H1 (cell line): Measurements from ENCODE around the gene NKAIN4. TPM values are rescaled to one million over a fixed set of nuclear protein-coding genes. Genes with fewer than 3 reads are reported as not detected.
A peak's percentile ranks its signal among the peaks of the same experiment; 100 is the strongest.

Experiments
- CTCF ChIA-PET: fragments of 300-600 bp; sonication (Branson Sonifier 250); formaldehyde crosslinking; loops from one replicate; lab custom pipeline; 2021; ENCODE audit not compliant: partially characterized antibody; lab: Charles Lee
- POLR2A ChIA-PET: fragments of 300-600 bp; sonication (Branson Sonifier 250); formaldehyde crosslinking; loops from one replicate; lab custom pipeline; 2021; ENCODE audit warnings: inconsistent platforms; ENCODE audit not compliant: partially characterized antibody; lab: Charles Lee
- DNase-seq, 2 experiments: peaks; one replicate each; pipeline versions ENCODE4 v3.0.0 to v3.0.0-alpha.2; 2010 to 2022; ENCODE audit warnings: low spot score in 2 of 2, low read depth in 1 of 2, mixed read lengths in 1 of 2
- FAIRE-seq: peaks from 2 replicates; lab custom pipeline; 2011; peaks lifted over from hg19 to GRCh38; lab: Jason Lieb, UNC
- H2AFZ ChIP-seq: 2 replicates; pipeline ENCODE4 v1.8.1; 2012; ENCODE audit warnings: low read length, inconsistent platforms
- H2AK5ac ChIP-seq: 2 replicates; pipeline ENCODE4 v1.6.1; 2013; ENCODE audit warnings: low read depth, low read length
- H2BK120ac ChIP-seq: replicated peaks from 2 replicates; pipeline ENCODE3; 2013; ENCODE audit warnings: low read depth, low read length, inconsistent platforms
- H2BK12ac ChIP-seq: 2 replicates; pipeline ENCODE4 v1.6.1; 2013; ENCODE audit warnings: low read depth, low read length
- H2BK15ac ChIP-seq: 2 replicates; pipeline ENCODE4 v1.6.1; 2013; ENCODE audit warnings: low read length
- H2BK20ac ChIP-seq: 2 replicates; pipeline ENCODE4 v1.6.1; 2013; ENCODE audit warnings: low read length
- H2BK5ac ChIP-seq: 2 replicates; pipeline ENCODE4 v1.6.1; 2013; ENCODE audit warnings: low read depth, low read length
- H3K14ac ChIP-seq: 2 replicates; pipeline ENCODE4 v1.6.1; 2013; ENCODE audit warnings: inconsistent platforms; ENCODE audit not compliant: insufficient read length
- H3K18ac ChIP-seq: 2 replicates; pipeline ENCODE4 v1.6.1; 2013; ENCODE audit warnings: low read length; ENCODE audit errors: extremely low read depth
- H3K23ac ChIP-seq: 2 replicates; pipeline ENCODE4 v1.6.1; 2013; ENCODE audit warnings: inconsistent platforms; ENCODE audit not compliant: insufficient read length
- H3K23me2 ChIP-seq: 2 replicates; pipeline ENCODE4 v1.6.1; 2013; ENCODE audit warnings: low read depth, low read length
- H3K27ac ChIP-seq: 2 replicates; pipeline ENCODE4 v1.6.1; 2011; ENCODE audit warnings: low read depth, low read length, inconsistent platforms
- H3K27me3 ChIP-seq, 4 experiments: replicated peaks in 1 of 4; 1 replicate in 1 of 4; 2 replicates in 3 of 4; pipeline versions ENCODE4 v1.6.1 to v1.8.1; 2011 to 2013; ENCODE audit warnings: low read length in 3 of 4, mild to moderate bottlenecking in 3 of 4, inconsistent platforms in 2 of 4, mixed read lengths in 2 of 4, moderate library complexity in 1 of 4; ENCODE audit not compliant: control insufficient read depth in 3 of 4, insufficient read depth in 3 of 4; ENCODE audit errors: extremely low read depth in 1 of 4
- H3K36me3 ChIP-seq, 4 experiments: 2 replicates each; pipeline versions ENCODE4 v1.6.1 to v1.8.1; 2011 to 2013; ENCODE audit warnings: mild to moderate bottlenecking in 4 of 4, low read length in 3 of 4, moderate library complexity in 2 of 4, control low read depth in 1 of 4, inconsistent platforms in 1 of 4; ENCODE audit not compliant: insufficient read depth in 4 of 4, control insufficient read depth in 2 of 4
- H3K4ac ChIP-seq: replicated peaks from 2 replicates; pipeline ENCODE3; 2013; ENCODE audit warnings: low read length, low read depth, mixed read lengths, inconsistent platforms; ENCODE audit not compliant: insufficient read length
- H3K4me1 ChIP-seq, 4 experiments: replicated peaks in 1 of 4; 1 replicate in 1 of 4; 2 replicates in 3 of 4; pipeline versions ENCODE4 v1.6.1 to v1.8.1; 2011 to 2013; ENCODE audit warnings: low read length in 3 of 4, inconsistent platforms in 2 of 4, mixed read lengths in 1 of 4; ENCODE audit not compliant: insufficient read depth in 4 of 4, control insufficient read depth in 3 of 4
- H3K4me2 ChIP-seq, 2 experiments: 2 replicates each; pipeline versions ENCODE4 v1.6.1 to v1.8.1; 2011 to 2013; ENCODE audit warnings: low read depth in 2 of 2, low read length in 2 of 2, control low read depth in 1 of 2, inconsistent platforms in 1 of 2, mild to moderate bottlenecking in 1 of 2; ENCODE audit not compliant: insufficient read depth in 1 of 2
- H3K4me3 ChIP-seq, 4 experiments: fragments of 200-600, 300-600 bp in 1 of 4; sonication (generic), shearing (Covaris generic), sonication (Bioruptor Twin) in 1 of 4; 2 replicates each; pipeline versions ENCODE4 v1.5.1 to v1.8.1; 2011 to 2016; ENCODE audit warnings: low read length in 4 of 4, low read depth in 3 of 4, control low read depth in 2 of 4, inconsistent platforms in 2 of 4, mild to moderate bottlenecking in 2 of 4, mixed read lengths in 1 of 4, moderate library complexity in 1 of 4; ENCODE audit not compliant: insufficient read depth in 2 of 4; ENCODE audit errors: extremely low read depth in 1 of 4
- H3K56ac ChIP-seq: replicated peaks from 2 replicates; pipeline ENCODE3; 2013; ENCODE audit warnings: low read depth, mild to moderate bottlenecking, mixed read lengths, low read length, inconsistent platforms; ENCODE audit not compliant: insufficient read length
- H3K79me1 ChIP-seq: 2 replicates; pipeline ENCODE4 v1.6.1; 2013; ENCODE audit warnings: low read depth, low read length, control low read depth
- H3K79me2 ChIP-seq, 2 experiments: 2 replicates each; pipeline versions ENCODE4 v1.6.1 to v1.8.1; 2012 to 2013; ENCODE audit warnings: low read length in 2 of 2, mild to moderate bottlenecking in 2 of 2, inconsistent platforms in 1 of 2; ENCODE audit not compliant: insufficient read depth in 2 of 2, control insufficient read depth in 1 of 2
- H3K9ac ChIP-seq, 4 experiments: replicated peaks in 1 of 4; 1 replicate in 1 of 4; 2 replicates in 3 of 4; pipeline versions ENCODE4 v1.6.1 to v1.8.1; 2011 to 2013; ENCODE audit warnings: low read depth in 3 of 4, low read length in 3 of 4, control low read depth in 2 of 4, mild to moderate bottlenecking in 2 of 4, moderate library complexity in 2 of 4, inconsistent platforms in 1 of 4; ENCODE audit errors: extremely low read depth in 1 of 4
- H3K9me3 ChIP-seq, 2 experiments: 2 replicates each; pipeline versions ENCODE4 v1.6.1 to v1.8.1; 2012 to 2013; ENCODE audit warnings: mild to moderate bottlenecking in 2 of 2, moderate library complexity in 2 of 2, control low read depth in 1 of 2, inconsistent platforms in 1 of 2, low read depth in 1 of 2, low read length in 1 of 2, mixed read lengths in 1 of 2; ENCODE audit not compliant: insufficient read depth in 2 of 2
- H4K20me1 ChIP-seq, 2 experiments: replicated peaks in 1 of 2; 2 replicates each; pipeline versions ENCODE3 to v1.8.1; 2011 to 2013; ENCODE audit warnings: inconsistent platforms in 2 of 2, low read length in 2 of 2, mild to moderate bottlenecking in 1 of 2; ENCODE audit not compliant: insufficient read depth in 2 of 2, control insufficient read depth in 1 of 2
- H4K5ac ChIP-seq: 2 replicates; pipeline ENCODE4 v1.6.1; 2013; ENCODE audit warnings: low read length, low read depth, mixed read lengths, inconsistent platforms; ENCODE audit not compliant: insufficient read length
- H4K8ac ChIP-seq: 2 replicates; pipeline ENCODE4 v1.8.0; 2013; ENCODE audit warnings: mild to moderate bottlenecking, moderate library complexity, low read length, inconsistent platforms; ENCODE audit not compliant: insufficient read depth; ENCODE audit errors: extremely low read depth
- H4K91ac ChIP-seq: replicated peaks from 2 replicates; pipeline ENCODE3; 2013; ENCODE audit warnings: low read length, mixed read lengths, inconsistent platforms; ENCODE audit not compliant: insufficient read length
- MAFK ChIP-seq: IDR thresholded peaks from 2 replicates; pipeline ENCODE4 v1.6.1; 2012; ENCODE audit warnings: low read depth, mild to moderate bottlenecking, improper control_type of control experiment, low read length
- POLR2A ChIP-seq, 2 experiments: IDR thresholded peaks; 1 replicate in 1 of 2; 2 replicates in 1 of 2; pipeline ENCODE4 v1.6.1; 2011; ENCODE audit warnings: low read depth in 2 of 2, low read length in 2 of 2, mild to moderate bottlenecking in 2 of 2; ENCODE audit errors: control extremely low read depth in 1 of 2
- WGBS, 2 experiments: shearing (Covaris generic) in 1 of 2; methylation state at CpG; one replicate each; pipeline versions ENCODE4 v1.1.6 to v1.1.7; 2013 to 2015; ENCODE audit warnings: low lambda C conversion rate in 2 of 2, mixed read lengths in 2 of 2, inconsistent platforms in 1 of 2, low coverage in 1 of 2, missing lambda C conversion rate in 1 of 2; ENCODE audit not compliant: insufficient replicate concordance in 2 of 2, insufficient coverage in 1 of 2, insufficient read length in 1 of 2; ENCODE audit errors: extremely low coverage in 1 of 2, missing lambda C conversion rate in 1 of 2; 5-methylcytosine and 5-hydroxymethylcytosine counted together
- polyA plus RNA-seq, 7 experiments: library from polyadenylated mRNA; depleted of rRNA in 3 of 7; stranded (reverse) in 5 of 7; unstranded in 2 of 7; fragments of >200 nt in 5 of 7; fragments of 200-250 nt in 2 of 7; gene quantifications; 1 replicate in 5 of 7; 2 replicates in 1 of 7; 4 replicates in 1 of 7; pipeline versions ENCODE4 v1.2.1 to v1.2.3, GENCODE V29; 2011 to 2013; ENCODE audit warnings: missing spikeins in 2 of 7, mixed read lengths in 2 of 7
- total RNA-seq: library from RNA; stranded (reverse); fragmentation: NEBNext Ultra II Directional; extraction: Animal tissue kit (Norgen Biotek cat#: 25700); gene quantifications from 2 replicates; pipeline ENCODE4 v1.2.1, GENCODE V29; 2021

Gene NKAIN4
- total and polyA plus RNA-seq, 2 of the 8 experiments (the other 6 are each of a cell fraction or from before 2014, with no cell fraction given) = 6.9 to 17.0 TPM

- FAIRE-seq = no peak
- peaks cover 6 to 27% (median 17%) of the 10 kb centered on the region in 4 experiments; a peak in 6 of 8 replicates for H3K36me3 ChIP-seq
- no peak overlapping the region for H4K5ac ChIP-seq
- peak overlapping the region; percentile 21 to 69; a peak in 2 of 4 replicates for H3K4me2 ChIP-seq
- no peak overlapping the region for H3K27ac ChIP-seq
- DNase-seq = no peak
- 87% methylated on average over 17 of the region's 17 CpGs; no CpG with 5 or more reads in 1 of the 2 experiments for WGBS, 2 experiments
- H3K27me3 ChIP-seq = no peaks in the 10 kb centered on the region
- peak overlapping the region in 1 of 4 experiments; percentile 38; a peak in 1 of 7 replicates for H3K9ac ChIP-seq
- POLR2A ChIA-PET = interaction anchor here (1.0 to 1.2 kb wide), 2 partner anchors 15 to 49 kb away, joined by 3 to 4 read pairs; no protein-coding TSS in a partner anchor
- H3K56ac ChIP-seq = no peak overlapping the region
- H2BK5ac ChIP-seq = no peak overlapping the region; the same call in 1 of the 2 replicates
- TF ChIP-seq POLR2A (IDR thresholded peaks at IDR 0.05; ENCODE audit: control extremely low read depth in 1 of 2, low read depth in 2 of 2, low read length in 2 of 2) (no peak), MAFK (no peak)
- H3K4me3 ChIP-seq = no peak overlapping the region
- no peak overlapping the region for H4K8ac ChIP-seq
- no peak overlapping the region for H2BK12ac ChIP-seq
- no peak overlapping the region for H3K14ac ChIP-seq
- peaks cover 16 to 37% of the 10 kb centered on the region in 2 experiments for H4K20me1 ChIP-seq
- no peak overlapping the region for H3K23ac ChIP-seq
- no peak overlapping the region for H2BK20ac ChIP-seq
- H2BK120ac ChIP-seq = no peak overlapping the region
- no peak overlapping the region for H4K91ac ChIP-seq
- H3K23me2 ChIP-seq = peaks cover 2% of the 10 kb centered on the region; the same call in 1 of the 2 replicates
- peaks cover 12% of the 10 kb centered on the region for H3K79me1 ChIP-seq
- CTCF ChIA-PET = interaction anchor here (0.8 to 11.0 kb wide), 5 partner anchors 17 to 91 kb away, joined by 3 to 63 read pairs (median 17); partner anchors contain the start of gene COL20A1
- no peaks in the 10 kb centered on the region for H3K9me3 ChIP-seq
- peaks cover 17 to 39% of the 10 kb centered on the region in 2 experiments for H3K79me2 ChIP-seq
- H3K4me1 ChIP-seq = peaks cover 0 to 5% (median 1%) of the 10 kb centered on the region in 4 experiments; a peak in 5 of 7 replicates
- no peak overlapping the region for H2BK15ac ChIP-seq
- H2AK5ac ChIP-seq = no peak overlapping the region
- no peak overlapping the region for H2AFZ ChIP-seq
- H3K4ac ChIP-seq = no peak overlapping the region
- no peak overlapping the region for H3K18ac ChIP-seq
These were observed 20.3 kb upstream of the NKAIN4 start for GRCh38 chr20:63274381-63275228.
